CD14-positive monocyte (primary cell): ENCODE measurements around the gene SEPHS1. TPM values are rescaled to one million over a fixed set of nuclear protein-coding genes. Genes with fewer than 3 reads are reported as not detected.

Experiments
- DNase-seq, 3 donors: peaks; one replicate each; pipeline ENCODE4 v3.0.0-alpha.2; 2011 to 2022
- H2AFZ ChIP-seq: 2 replicates; pipeline ENCODE4 v1.6.0; 2012; ENCODE audit warnings: mild to moderate bottlenecking, low read depth, low read length, inconsistent platforms; ENCODE audit not compliant: insufficient read depth, poor library complexity, severe bottlenecking
- H3K27ac ChIP-seq, 2 donors: 1 replicate in 1 of 2; 2 replicates in 1 of 2; pipeline ENCODE4 v1.5.1; 2012 to 2013; ENCODE audit warnings: low read length in 2 of 2, control low read depth in 1 of 2, inconsistent platforms in 1 of 2, low read depth in 1 of 2, mild to moderate bottlenecking in 1 of 2
- H3K27me3 ChIP-seq, 2 donors: one replicate each; pipeline versions ENCODE4 v1.6.0 to v1.6.1; 2011 to 2013; ENCODE audit warnings: low read length in 2 of 2; ENCODE audit not compliant: control insufficient read depth in 2 of 2, insufficient read depth in 2 of 2
- H3K36me3 ChIP-seq, 2 donors: replicated peaks in 1 of 2; 1 replicate in 1 of 2; 2 replicates in 1 of 2; pipeline versions ENCODE4 v1.5.1 to v1.6.1; 2012 to 2013; ENCODE audit warnings: low read length in 2 of 2, control low read depth in 1 of 2, inconsistent platforms in 1 of 2, mild to moderate bottlenecking in 1 of 2; ENCODE audit not compliant: insufficient read depth in 2 of 2, control insufficient read depth in 1 of 2
- H3K4me1 ChIP-seq, 2 donors: 1 replicate in 1 of 2; 2 replicates in 1 of 2; pipeline versions ENCODE4 v1.5.1 to v1.6.1; 2012 to 2013; ENCODE audit warnings: low read length in 2 of 2, control low read depth in 1 of 2, inconsistent platforms in 1 of 2, mild to moderate bottlenecking in 1 of 2, moderate library complexity in 1 of 2; ENCODE audit not compliant: insufficient read depth in 2 of 2, control insufficient read depth in 1 of 2
- H3K4me2 ChIP-seq: replicated peaks from 2 replicates; pipeline ENCODE3; 2012; ENCODE audit warnings: low read length, moderate library complexity, mild to moderate bottlenecking; ENCODE audit not compliant: poor library complexity, severe bottlenecking; ENCODE audit errors: extremely low read depth
- H3K4me3 ChIP-seq, 3 experiments: fragments of 200-600 bp in 1 of 3; sonication (generic) in 1 of 3; replicated peaks in 1 of 3; 1 replicate in 2 of 3; 2 replicates in 1 of 3; pipeline ENCODE4 v1.5.1; 2011 to 2013; ENCODE audit warnings: low read length in 3 of 3, mild to moderate bottlenecking in 3 of 3, control low read depth in 2 of 3, low read depth in 2 of 3, inconsistent platforms in 1 of 3, moderate library complexity in 1 of 3
- H3K79me2 ChIP-seq: 2 replicates; pipeline ENCODE4 v1.6.0; 2012; ENCODE audit warnings: mild to moderate bottlenecking, control low read depth, inconsistent platforms, low read length, moderate library complexity; ENCODE audit not compliant: insufficient read depth
- H3K9ac ChIP-seq: 2 replicates; pipeline ENCODE4 v1.6.0; 2017; ENCODE audit warnings: low read length, mild to moderate bottlenecking; ENCODE audit not compliant: insufficient read depth, poor library complexity, severe bottlenecking
- H3K9me3 ChIP-seq, 2 donors: replicated peaks in 1 of 2; 1 replicate in 1 of 2; 2 replicates in 1 of 2; pipeline versions ENCODE4 v1.5.1 to v1.6.1; 2012 to 2013; ENCODE audit warnings: low read length in 2 of 2, control low read depth in 1 of 2; ENCODE audit not compliant: control insufficient read depth in 1 of 2, insufficient read depth in 1 of 2
- H4K20me1 ChIP-seq: 2 replicates; pipeline ENCODE4 v1.6.0; 2012; ENCODE audit warnings: mild to moderate bottlenecking, low read length, control low read depth, moderate library complexity; ENCODE audit not compliant: insufficient read depth
- H3K27ac Mint-ChIP-seq, 7 donors: one replicate each; pipeline ENCODE4 v1.8.0; 2020; ENCODE audit warnings: mild to moderate bottlenecking in 7 of 7, mixed read lengths in 7 of 7, moderate library complexity in 6 of 7, inconsistent platforms in 2 of 7
- H3K27me3 Mint-ChIP-seq, 3 donors: one replicate each; pipeline ENCODE4 v1.8.0; 2021 to 2022; ENCODE audit warnings: low read depth in 3 of 3, mild to moderate bottlenecking in 3 of 3, mixed read lengths in 3 of 3, moderate library complexity in 3 of 3, inconsistent platforms in 1 of 3
- H3K36me3 Mint-ChIP-seq, 2 donors: one replicate each; pipeline ENCODE4 v1.8.0; 2020; ENCODE audit warnings: mixed read lengths in 2 of 2, inconsistent platforms in 1 of 2, mild to moderate bottlenecking in 1 of 2
- H3K4me1 Mint-ChIP-seq: one replicate; pipeline ENCODE4 v1.8.0; 2020; ENCODE audit warnings: mild to moderate bottlenecking, mixed read lengths
- H3K4me3 Mint-ChIP-seq, 2 donors: one replicate each; pipeline ENCODE4 v1.8.0; 2020; ENCODE audit warnings: mild to moderate bottlenecking in 2 of 2, mixed read lengths in 2 of 2, moderate library complexity in 1 of 2
- H3K9me3 Mint-ChIP-seq, 7 donors: one replicate each; pipeline ENCODE4 v1.8.0; 2020 to 2022; ENCODE audit warnings: mixed read lengths in 7 of 7, mild to moderate bottlenecking in 6 of 7, moderate library complexity in 6 of 7, inconsistent platforms in 2 of 7
- WGBS: methylation state at CpG from one replicate; pipeline ENCODE4 v1.1.5; 2013; ENCODE audit warnings: missing lambda C conversion rate; ENCODE audit not compliant: insufficient coverage; 5-methylcytosine and 5-hydroxymethylcytosine counted together
- intact Hi-C, 2 donors: fragments of 100-400 bp; cut with micrococcal nuclease; formaldehyde crosslinking; loops; one replicate each; pipeline versions ENCODE4 v1.15.0 to v1.15.1; 2023
- polyA plus RNA-seq, 3 donors: library from polyadenylated mRNA; depleted of rRNA in 1 of 3; unstranded in 2 of 3; stranded (reverse) in 1 of 3; fragments of 300-500 nt in 2 of 3; fragments of >200 nt in 1 of 3; fragmentation: Illumina TruSeq in 2 of 3; gene quantifications; 1 replicate in 2 of 3; 2 replicates in 1 of 3; pipeline ENCODE4 v1.2.3, GENCODE V29; 2012 to 2021
- TF ChIP-seq, protein P1 (sequence below): fragments of 200-600 bp; IDR thresholded peaks from one replicate; pipeline ENCODE4 v1.8.0; 2022; ENCODE audit warnings: antibody characterized with exemption, mild to moderate bottlenecking

SEPHS1 gene
- polyA plus RNA-seq, 3 donors: 11.9 to 16.3 (median 15.1) TPM

DNA sequence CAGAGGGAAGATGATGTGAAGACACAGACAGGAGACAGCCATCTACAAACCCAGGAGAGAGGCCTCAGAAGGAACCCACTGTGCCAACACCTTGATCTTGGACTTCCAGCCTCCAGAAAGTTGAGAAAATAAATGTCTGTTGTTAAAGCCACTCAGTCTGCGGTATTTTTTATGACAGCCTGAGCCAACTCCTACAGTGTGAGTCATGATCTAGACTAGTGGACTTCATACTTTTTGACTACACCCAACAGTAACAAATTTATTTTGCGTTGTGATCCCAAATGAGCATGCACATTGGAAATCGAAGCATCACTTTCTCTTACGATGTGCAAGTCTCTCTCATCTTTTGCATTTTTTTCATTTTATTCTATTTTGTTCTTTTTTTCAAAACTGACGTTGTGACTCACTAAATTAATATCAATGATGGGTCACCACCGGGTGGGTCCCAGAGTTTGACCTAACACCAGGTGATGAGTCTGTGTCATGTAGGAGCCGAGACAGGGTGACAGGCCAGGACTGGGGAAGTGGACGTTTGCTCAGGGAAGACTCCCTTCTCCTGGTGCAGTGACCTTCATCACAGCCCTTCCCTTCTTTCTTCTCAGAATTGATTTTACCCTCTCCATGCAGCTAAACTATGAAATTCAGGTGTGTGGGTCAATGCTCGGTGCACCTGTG lies 77.1 kb downstream of the SEPHS1 start:
- H3K4me1 Mint-ChIP-seq: no peaks in the 10 kb centered on the region
- no peaks in the 10 kb centered on the region for H3K9me3 ChIP-seq
- no peak overlapping the region for H3K4me2 ChIP-seq
- H3K9ac ChIP-seq: no peak overlapping the region
- no peaks in the 10 kb centered on the region for H3K79me2 ChIP-seq
- H3K36me3 Mint-ChIP-seq: no peaks in the 10 kb centered on the region
- no peak overlapping the region for H3K4me3 Mint-ChIP-seq
- WGBS: 98% methylated on average over 4 of the region's 9 CpGs
- H3K4me1 ChIP-seq: no peaks in the 10 kb centered on the region
- intact Hi-C loops: no loop called here
- peaks cover 0 to 2% (median under 1%) of the 10 kb centered on the region in 3 donors for H3K27me3 Mint-ChIP-seq
- TF ChIP-seq, protein P1, sequence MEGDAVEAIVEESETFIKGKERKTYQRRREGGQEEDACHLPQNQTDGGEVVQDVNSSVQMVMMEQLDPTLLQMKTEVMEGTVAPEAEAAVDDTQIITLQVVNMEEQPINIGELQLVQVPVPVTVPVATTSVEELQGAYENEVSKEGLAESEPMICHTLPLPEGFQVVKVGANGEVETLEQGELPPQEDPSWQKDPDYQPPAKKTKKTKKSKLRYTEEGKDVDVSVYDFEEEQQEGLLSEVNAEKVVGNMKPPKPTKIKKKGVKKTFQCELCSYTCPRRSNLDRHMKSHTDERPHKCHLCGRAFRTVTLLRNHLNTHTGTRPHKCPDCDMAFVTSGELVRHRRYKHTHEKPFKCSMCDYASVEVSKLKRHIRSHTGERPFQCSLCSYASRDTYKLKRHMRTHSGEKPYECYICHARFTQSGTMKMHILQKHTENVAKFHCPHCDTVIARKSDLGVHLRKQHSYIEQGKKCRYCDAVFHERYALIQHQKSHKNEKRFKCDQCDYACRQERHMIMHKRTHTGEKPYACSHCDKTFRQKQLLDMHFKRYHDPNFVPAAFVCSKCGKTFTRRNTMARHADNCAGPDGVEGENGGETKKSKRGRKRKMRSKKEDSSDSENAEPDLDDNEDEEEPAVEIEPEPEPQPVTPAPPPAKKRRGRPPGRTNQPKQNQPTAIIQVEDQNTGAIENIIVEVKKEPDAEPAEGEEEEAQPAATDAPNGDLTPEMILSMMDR: no peak
- DNase-seq: no peak
- no peaks in the 10 kb centered on the region for H3K36me3 ChIP-seq
- H3K4me3 ChIP-seq: no peak overlapping the region
- H4K20me1 ChIP-seq: no peaks in the 10 kb centered on the region
- no peak overlapping the region for H3K27ac ChIP-seq
- peaks cover 0 to 2% (median 0%) of the 10 kb centered on the region in 7 donors for H3K9me3 Mint-ChIP-seq
- no peaks in the 10 kb centered on the region for H3K27me3 ChIP-seq
- no peak overlapping the region for H2AFZ ChIP-seq
- no peak overlapping the region for H3K27ac Mint-ChIP-seq

DNA sequence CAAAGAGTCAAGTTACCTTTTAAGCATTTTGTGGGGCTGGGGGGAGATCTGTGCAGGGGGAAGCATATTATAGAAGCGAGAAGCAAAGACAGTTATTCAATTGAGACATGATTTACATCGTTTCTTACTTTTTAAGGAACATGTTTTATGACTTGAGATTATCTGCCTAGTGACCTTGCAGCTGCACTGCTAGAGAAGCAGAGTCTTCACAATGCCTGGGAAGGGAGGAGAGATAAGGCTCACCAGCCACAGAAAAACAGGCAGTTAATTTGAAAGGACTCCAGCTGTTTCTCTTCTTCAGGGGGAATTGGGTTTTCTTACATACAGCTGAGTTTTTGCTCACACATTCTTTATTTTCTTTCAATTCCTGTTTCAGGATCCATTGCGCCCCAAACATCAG lies 79.3 kb downstream of the SEPHS1 start:
- Mint-ChIP-seq H3K27me3 (peaks cover 3 to 7% (median 3%) of the 10 kb centered on the region in 3 donors), H3K27ac (no peak overlapping the region), H3K9me3 (no peaks in the 10 kb centered on the region), H3K4me3 (no peak overlapping the region), H3K4me1 (no peaks in the 10 kb centered on the region), H3K36me3 (no peaks in the 10 kb centered on the region)
- H3K27me3 ChIP-seq: no peaks in the 10 kb centered on the region
- no peak overlapping the region for H3K4me3 ChIP-seq
- intact Hi-C loops: no loop called here
- DNase-seq: no peak
- no peak overlapping the region for H3K4me2 ChIP-seq
- H2AFZ ChIP-seq: no peak overlapping the region
- no peak overlapping the region for H3K27ac ChIP-seq
- H3K79me2 ChIP-seq: no peaks in the 10 kb centered on the region
- H3K4me1 ChIP-seq: no peaks in the 10 kb centered on the region
- TF ChIP-seq, protein P1: no peak
- H3K9ac ChIP-seq: no peak overlapping the region
- H3K9me3 ChIP-seq: no peaks in the 10 kb centered on the region
- 31% methylated on average over 2 of the region's 3 CpGs for WGBS
- H3K36me3 ChIP-seq: no peaks in the 10 kb centered on the region
- no peaks in the 10 kb centered on the region for H4K20me1 ChIP-seq
